K562 (cell line): ENCODE results near the gene CCL3. TPM values are rescaled to one million over a fixed set of nuclear protein-coding genes. Genes with fewer than 3 reads are reported as not detected.

Experiments
- ATAC-seq: fragments of 200-7000 bp; cut with Tn5 transposase; 3 replicates; pipeline ENCODE4 v1.9.1; 2020; ENCODE audit warnings: moderate library complexity
- BruUV-seq: library from RNA; stranded (reverse); fragments of 400-500 nt; replicated peaks from 2 replicates; lab custom pipeline; 2021; lab: Mats Ljungman, UMichigan
- CTCF ChIA-PET: fragments of 300-600 bp; formaldehyde crosslinking; extraction: SDS; loops from one replicate; lab custom pipeline; 2021; ENCODE audit warnings: low intra/inter-chr PET ratio; lab: Yijun Ruan, JAX
- POLR2A ChIA-PET: fragments of 300-600, 350-650 bp; sonication (Branson Sonifier 250); formaldehyde crosslinking; extraction: SDS; loops from one replicate; lab custom pipeline; 2021; ENCODE audit warnings: antibody characterized with exemption, inconsistent platforms; lab: Yijun Ruan, JAX
- DNase-seq, 4 experiments: peaks; one replicate each; pipeline versions ENCODE4 v3.0.0 to v3.0.0-alpha.2; 2011 to 2018; ENCODE audit warnings: low spot score in 3 of 4, mixed read lengths in 3 of 4; ENCODE audit errors: extremely low read depth in 1 of 4
- FAIRE-seq: peaks from 2 replicates; lab custom pipeline; 2011; peaks lifted over from hg19 to GRCh38; lab: Jason Lieb, UNC
- H2AFZ ChIP-seq: 2 replicates; pipeline ENCODE4 v1.6.0; 2011; ENCODE audit warnings: low read depth, low read length, control low read depth, inconsistent platforms
- H3K27ac ChIP-seq: fragments of 200-600 bp; 3 replicates; pipeline ENCODE4 v1.8.0; 2011; ENCODE audit warnings: low read depth, mild to moderate bottlenecking, control low read depth, inconsistent platforms, low read length, moderate library complexity, mixed read lengths; ENCODE audit errors: extremely low read depth
- H3K27me3 ChIP-seq, 2 experiments: fragments of 300-600 bp in 1 of 2; 2 replicates in 1 of 2; 3 replicates in 1 of 2; pipeline versions ENCODE4 v1.6.0 to v1.8.0; 2011; ENCODE audit warnings: inconsistent platforms in 2 of 2, low read length in 2 of 2, mild to moderate bottlenecking in 1 of 2, mixed read lengths in 1 of 2, moderate library complexity in 1 of 2; ENCODE audit not compliant: control insufficient read depth in 2 of 2, insufficient read depth in 2 of 2
- H3K36me3 ChIP-seq: fragments of 300-600 bp; 3 replicates; pipeline ENCODE4 v1.8.0; 2011; ENCODE audit warnings: mild to moderate bottlenecking, low read length, inconsistent platforms; ENCODE audit not compliant: control insufficient read depth, insufficient read depth
- H3K4me1 ChIP-seq, 2 experiments: fragments of 200-600 bp in 1 of 2; replicated peaks in 1 of 2; 2 replicates in 1 of 2; 3 replicates in 1 of 2; pipeline versions ENCODE4 v1.5.1 to v1.8.0; 2011; ENCODE audit warnings: inconsistent platforms in 2 of 2, low read length in 2 of 2, mild to moderate bottlenecking in 1 of 2, mixed read lengths in 1 of 2, moderate library complexity in 1 of 2; ENCODE audit not compliant: control insufficient read depth in 2 of 2, insufficient read depth in 2 of 2
- H3K4me2 ChIP-seq: 2 replicates; pipeline ENCODE4 v1.6.1; 2011; ENCODE audit warnings: low read length, control low read depth, inconsistent platforms, mixed read lengths; ENCODE audit not compliant: insufficient read depth
- H3K4me3 ChIP-seq: fragments of 200-600 bp; sonication (generic), shearing (Covaris generic); 2 replicates; pipeline ENCODE4 v1.5.1; 2016; ENCODE audit warnings: control low read depth, inconsistent platforms
- H3K79me2 ChIP-seq: fragments of 200-600 bp; 3 replicates; pipeline ENCODE4 v1.8.0; 2011; ENCODE audit warnings: low read length, inconsistent platforms; ENCODE audit not compliant: control insufficient read depth, insufficient read depth
- H3K9ac ChIP-seq, 2 experiments: 2 replicates each; pipeline versions ENCODE4 v1.6.0 to v1.6.1; 2011; ENCODE audit warnings: low read depth in 2 of 2, low read length in 2 of 2, control low read depth in 1 of 2, inconsistent platforms in 1 of 2, mild to moderate bottlenecking in 1 of 2, mixed read lengths in 1 of 2; ENCODE audit not compliant: insufficient read depth in 1 of 2
- H3K9me1 ChIP-seq: one replicate; pipeline ENCODE4 v1.6.0; 2011; ENCODE audit warnings: inconsistent platforms, mild to moderate bottlenecking, low read length, moderate library complexity; ENCODE audit not compliant: control insufficient read depth, insufficient read depth
- H3K9me3 ChIP-seq: replicated peaks from 2 replicates; pipeline ENCODE4 v1.5.1; 2011; ENCODE audit warnings: low read depth, low read length, inconsistent platforms; ENCODE audit not compliant: control insufficient read depth, insufficient read depth
- H4K20me1 ChIP-seq: replicated peaks from 2 replicates; pipeline ENCODE4 v1.6.1; 2011; ENCODE audit warnings: low read length, inconsistent platforms, mixed read lengths; ENCODE audit not compliant: control insufficient read depth, insufficient read depth
- C11orf30 ChIP-seq: fragments of 450-650 bp; IDR thresholded peaks from 2 replicates; pipeline ENCODE4 v1.6.1; 2016; ENCODE audit warnings: low read depth, mild to moderate bottlenecking
- FIP1L1 ChIP-seq: fragments of 200-400 bp; formaldehyde crosslinking; IDR thresholded peaks from 2 replicates; pipeline ENCODE4 v1.6.1; 2018; ENCODE audit warnings: mild to moderate bottlenecking, low read depth, low read length; ENCODE audit not compliant: poor library complexity, severe bottlenecking
- MECOM ChIP-seq: fragments of 250-450 bp; sonication (Bioruptor Pico); IDR thresholded peaks from 2 replicates; pipeline ENCODE4 v1.8.0; 2022; ENCODE audit warnings: inconsistent platforms
- NFE2 ChIP-seq: IDR thresholded peaks from 2 replicates; pipeline ENCODE4 v1.6.1; 2014; ENCODE audit warnings: antibody characterized with exemption, low read depth
- SIN3B ChIP-seq: fragments of 450-650 bp; IDR thresholded peaks from 2 replicates; pipeline ENCODE4 v1.6.1; 2017; ENCODE audit warnings: low read depth, mild to moderate bottlenecking, moderate library complexity
- SP1 ChIP-seq: sonication (generic); formaldehyde crosslinking; IDR thresholded peaks from 2 replicates; pipeline ENCODE4 v1.8.1; 2022; ENCODE audit warnings: mild to moderate bottlenecking, missing genetic modification reagents
- WGBS: fragments of 100-300 bp; shearing (Covaris generic); methylation state at CpG from one replicate; pipeline ENCODE4 v1.1.6; 2016; ENCODE audit warnings: low coverage, mixed read lengths; ENCODE audit not compliant: insufficient coverage; ENCODE audit errors: missing lambda C conversion rate; 5-methylcytosine and 5-hydroxymethylcytosine counted together
- in situ Hi-C: fragments of 300-500 bp; cut with MboI; formaldehyde crosslinking; loops from 4 replicates; pipeline ENCODE4 v1.15.0; 2018; ENCODE audit warnings: inconsistent platforms, mixed read lengths
- intact Hi-C: fragments of 100-400 bp; cut with micrococcal nuclease; formaldehyde crosslinking; loops from 2 replicates; pipeline ENCODE4 v1.14.2; 2022
- polyA plus RNA-seq, 8 experiments: library from polyadenylated mRNA; depleted of rRNA in 4 of 8; stranded (reverse) in 5 of 8; unstranded in 3 of 8; fragments of >200 nt; fragmentation: Nextera tagmentation in 2 of 8; fragmentation: Illumina TruSeq in 1 of 8; extraction: Ambion mirVana in 2 of 8; extraction: Trizol in 1 of 8; gene quantifications; 2 replicates each; pipeline versions ENCODE4 v1.2.1 to v1.2.3, GENCODE V29; 2011 to 2014; ENCODE audit warnings: inconsistent platforms in 1 of 8, missing spikeins in 1 of 8
- total RNA-seq, 7 experiments: library from RNA; depleted of rRNA in 6 of 7; stranded (reverse); fragments of >200 nt in 6 of 7; fragmentation: Illumina TruSeq in 2 of 7; extraction: Trizol in 2 of 7; gene quantifications; 2 replicates each; pipeline versions ENCODE4 v1.2.1 to v1.2.3, GENCODE V29; 2011 to 2021; ENCODE audit warnings: low replicate concordance in 1 of 7
- TF ChIP-seq, protein P1 (sequence below), 2 experiments: fragments of 450-650 bp; conservative IDR thresholded peaks; 2 replicates each; pipeline ENCODE4 v1.6.1; 2017; ENCODE audit warnings: mild to moderate bottlenecking in 2 of 2, moderate library complexity in 2 of 2
- TF ChIP-seq, protein P2 (sequence below): IDR thresholded peaks from 2 replicates; pipeline ENCODE4 v1.6.1; 2011; ENCODE audit not compliant: insufficient read length; ENCODE audit errors: extremely low read depth
- TF ChIP-seq, protein P3 (sequence below): conservative IDR thresholded peaks from 2 replicates; pipeline ENCODE4 v1.6.1; 2011; ENCODE audit warnings: low read depth, mild to moderate bottlenecking, low read length; ENCODE audit not compliant: control insufficient read depth

CCL3 gene
- total and polyA plus RNA-seq, 9 of the 15 experiments (the other 6 are each of a cell fraction or from before 2014, with no cell fraction given): 0.58 TPM; not detected in 8

DNA sequence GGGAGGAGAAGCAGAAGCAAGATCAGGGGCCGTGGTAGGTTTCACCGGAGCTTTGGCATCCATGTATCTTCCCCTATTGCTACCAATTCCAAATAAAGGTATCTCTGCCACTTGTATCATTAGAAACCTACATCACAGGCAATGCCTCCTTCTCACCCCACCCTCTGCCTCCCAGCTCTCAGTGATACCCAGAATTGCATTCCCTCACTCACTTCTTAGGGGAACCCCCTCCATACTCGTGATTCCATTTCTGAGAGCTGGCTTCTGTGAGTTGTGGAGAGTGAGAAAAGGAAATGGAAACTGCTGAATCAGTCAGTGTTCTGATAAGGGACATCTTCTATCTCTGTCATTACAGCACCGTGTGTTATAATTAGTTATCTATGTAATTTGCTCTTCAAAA, 2.3 kb upstream of the CCL3 start:
- Histone ChIP-seq H3K27me3 (peaks cover 13 to 25% of the 10 kb centered on the region in 2 experiments; a peak in 4 of 5 replicates), H3K4me3 (no peak overlapping the region), H3K9ac (no peak overlapping the region), H3K27ac (no peak overlapping the region), H4K20me1 (no peaks in the 10 kb centered on the region), H3K36me3 (no peaks in the 10 kb centered on the region), H3K4me2 (no peak overlapping the region), H3K9me1 (no peaks in the 10 kb centered on the region), H3K79me2 (no peaks in the 10 kb centered on the region), H2AFZ (no peak overlapping the region), H3K9me3 (no peaks in the 10 kb centered on the region), H3K4me1 (no peaks in the 10 kb centered on the region)
- 0% methylated on average over 4 of the region's 4 CpGs for WGBS
- TF ChIP-seq SP1 (no peak), C11orf30 (0 out of 2 replicates have a peak, but pooled peaks have one; percentile 19), NFE2 (peak; percentile 49; the same call in 1 of the 2 replicates), MECOM (CRISPR knock-in tag) (0 out of 2 replicates have a peak, but pooled peaks have one; percentile 23)
- POLR2A ChIA-PET: no interaction called here
- DNase-seq (no peak), FAIRE-seq (no peak), ATAC-seq (no peak)
- CTCF ChIA-PET: no interaction called here
- BruUV-seq: no TSS peak
- in situ Hi-C loops (no loop called here), intact Hi-C loops (no loop called here)

DNA sequence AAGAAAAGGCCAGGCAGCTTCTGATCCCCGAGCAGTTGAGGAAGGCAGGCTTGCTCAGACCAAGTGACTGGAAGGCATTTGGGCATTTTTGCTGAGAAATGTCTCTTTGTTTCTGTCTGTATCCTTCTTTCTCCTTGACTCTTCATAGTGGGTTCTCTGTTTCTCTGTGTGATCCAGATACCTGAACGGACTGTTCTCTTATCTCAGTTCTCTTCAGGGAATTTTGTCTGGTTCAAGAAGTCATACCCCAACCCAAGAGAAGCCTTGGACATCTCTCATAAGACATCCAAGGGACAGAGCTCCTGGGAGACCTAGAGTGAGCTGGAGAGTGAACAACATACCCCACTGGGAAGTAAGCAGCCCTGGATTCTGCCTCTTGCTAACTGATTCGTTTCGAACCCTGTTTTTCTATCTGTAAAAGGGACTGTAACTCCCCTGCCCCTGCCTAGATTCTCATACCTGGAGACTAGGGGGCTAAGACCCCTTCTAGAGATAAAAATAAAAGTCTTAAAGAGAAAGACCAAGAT, 541 bp downstream of the CCL3 start:
- POLR2A ChIA-PET: interaction anchor here (0.7 kb wide), 1 partner anchor 248 kb away, joined by 3 read pairs; no protein-coding TSS in a partner anchor
- TF ChIP-seq SIN3B (no peak), FIP1L1 (no peak)
- TF ChIP-seq, protein P1, sequence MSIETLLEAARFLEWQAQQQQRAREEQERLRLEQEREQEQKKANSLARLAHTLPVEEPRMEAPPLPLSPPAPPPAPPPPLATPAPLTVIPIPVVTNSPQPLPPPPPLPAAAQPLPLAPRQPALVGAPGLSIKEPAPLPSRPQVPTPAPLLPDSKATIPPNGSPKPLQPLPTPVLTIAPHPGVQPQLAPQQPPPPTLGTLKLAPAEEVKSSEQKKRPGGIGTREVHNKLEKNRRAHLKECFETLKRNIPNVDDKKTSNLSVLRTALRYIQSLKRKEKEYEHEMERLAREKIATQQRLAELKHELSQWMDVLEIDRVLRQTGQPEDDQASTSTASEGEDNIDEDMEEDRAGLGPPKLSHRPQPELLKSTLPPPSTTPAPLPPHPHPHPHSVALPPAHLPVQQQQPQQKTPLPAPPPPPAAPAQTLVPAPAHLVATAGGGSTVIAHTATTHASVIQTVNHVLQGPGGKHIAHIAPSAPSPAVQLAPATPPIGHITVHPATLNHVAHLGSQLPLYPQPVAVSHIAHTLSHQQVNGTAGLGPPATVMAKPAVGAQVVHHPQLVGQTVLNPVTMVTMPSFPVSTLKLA (conservative IDR thresholded peaks at IDR 0.05): no peak
- TF ChIP-seq, protein P2, sequence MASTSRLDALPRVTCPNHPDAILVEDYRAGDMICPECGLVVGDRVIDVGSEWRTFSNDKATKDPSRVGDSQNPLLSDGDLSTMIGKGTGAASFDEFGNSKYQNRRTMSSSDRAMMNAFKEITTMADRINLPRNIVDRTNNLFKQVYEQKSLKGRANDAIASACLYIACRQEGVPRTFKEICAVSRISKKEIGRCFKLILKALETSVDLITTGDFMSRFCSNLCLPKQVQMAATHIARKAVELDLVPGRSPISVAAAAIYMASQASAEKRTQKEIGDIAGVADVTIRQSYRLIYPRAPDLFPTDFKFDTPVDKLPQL: no peak
- TF ChIP-seq, protein P3, sequence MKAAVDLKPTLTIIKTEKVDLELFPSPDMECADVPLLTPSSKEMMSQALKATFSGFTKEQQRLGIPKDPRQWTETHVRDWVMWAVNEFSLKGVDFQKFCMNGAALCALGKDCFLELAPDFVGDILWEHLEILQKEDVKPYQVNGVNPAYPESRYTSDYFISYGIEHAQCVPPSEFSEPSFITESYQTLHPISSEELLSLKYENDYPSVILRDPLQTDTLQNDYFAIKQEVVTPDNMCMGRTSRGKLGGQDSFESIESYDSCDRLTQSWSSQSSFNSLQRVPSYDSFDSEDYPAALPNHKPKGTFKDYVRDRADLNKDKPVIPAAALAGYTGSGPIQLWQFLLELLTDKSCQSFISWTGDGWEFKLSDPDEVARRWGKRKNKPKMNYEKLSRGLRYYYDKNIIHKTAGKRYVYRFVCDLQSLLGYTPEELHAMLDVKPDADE: no peak
- TF ChIP-seq, all 486 proteins: peak for 0
- no peak overlapping the region for H3K27ac ChIP-seq
- no TSS peak for BruUV-seq
- intact Hi-C loops: no loop called here
- H3K9ac ChIP-seq: no peak overlapping the region
- no peaks in the 10 kb centered on the region for H3K4me1 ChIP-seq
- no peaks in the 10 kb centered on the region for H4K20me1 ChIP-seq
- H3K27me3 ChIP-seq: peaks cover 13 to 19% of the 10 kb centered on the region in 2 experiments; a peak in 4 of 5 replicates
- no peaks in the 10 kb centered on the region for H3K36me3 ChIP-seq
- H3K9me1 ChIP-seq: no peaks in the 10 kb centered on the region
- H3K9me3 ChIP-seq: no peaks in the 10 kb centered on the region
- no peak overlapping the region for H2AFZ ChIP-seq
- no peak overlapping the region for H3K4me2 ChIP-seq
- no peak overlapping the region for H3K4me3 ChIP-seq
- in situ Hi-C loops: no loop called here
- CTCF ChIA-PET: no interaction called here
- no peak for DNase-seq
- no peak for FAIRE-seq
- 2% methylated on average over 4 of the region's 4 CpGs for whole genome bisulfite sequencing
- ATAC-seq: no peak
- H3K79me2 ChIP-seq: no peaks in the 10 kb centered on the region
